ENCODE measurements around the gene UBE3A. TPM values are rescaled to one million over a fixed set of nuclear protein-coding genes. Genes with fewer than 3 reads are reported as not detected.

The UBE3A gene
- total RNA-seq (100 to 1,000 TPM in 5 of 7 donors, 10 to 100 TPM in 2; 89.3 to 111 (median 108) TPM), polyA plus RNA-seq (10 to 100 TPM; 12.2 to 15.3 (median 14.4) TPM)
- long read RNA-seq, donor 1, full-length matches to known transcripts, result 2 of 2 reads
- long read RNA-seq, donor 1, partial matches to known transcripts, result 0 of 2 reads
- long read RNA-seq, donor 1, other reads (novel, unspliced or antisense), result 0 of 2 reads
- long read RNA-seq, donor 2, full-length matches to known transcripts, result 3 of 3 reads
- long read RNA-seq, donor 2, partial matches to known transcripts, result 0 of 3 reads
- long read RNA-seq, donor 2, other reads (novel, unspliced or antisense), result 0 of 3 reads

DNA sequence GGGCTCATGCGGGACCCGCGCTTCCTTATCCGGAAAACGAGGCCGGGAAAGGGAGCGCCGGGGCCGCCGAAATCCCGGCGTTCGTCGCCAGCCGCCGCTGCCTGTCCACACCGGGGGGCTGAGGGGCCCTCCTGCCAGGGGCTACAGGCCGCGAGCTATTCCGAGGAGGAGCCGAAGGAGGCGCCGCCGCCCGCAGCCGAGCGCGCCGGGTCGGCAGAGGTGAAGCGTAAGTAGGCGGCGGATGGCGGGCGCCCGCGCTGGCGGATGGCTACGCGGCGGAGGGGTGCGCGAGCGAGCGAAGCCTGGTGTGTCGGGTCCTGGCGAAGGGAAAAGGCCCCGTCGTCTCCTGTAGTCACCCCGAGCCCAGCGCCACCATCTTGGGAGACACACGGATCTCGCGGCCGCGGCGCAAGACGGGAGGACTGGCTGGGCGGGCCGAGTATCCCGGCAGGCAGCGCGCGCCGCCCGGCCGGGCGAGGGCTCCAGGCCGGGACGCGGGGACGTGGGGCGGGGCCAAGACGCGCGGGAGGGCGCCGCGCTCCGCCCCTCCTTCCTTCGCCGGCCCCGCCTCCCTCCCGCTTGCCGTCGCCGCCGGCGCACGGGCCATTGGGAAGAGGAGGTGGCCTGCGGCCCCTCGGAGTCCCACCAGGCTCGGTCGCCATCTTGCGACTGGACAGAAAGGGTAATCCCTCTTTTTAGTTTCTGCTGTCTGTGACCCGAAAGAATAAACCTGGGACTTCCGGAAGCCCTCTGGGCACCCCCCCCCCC is at the start of gene UBE3A:
TSS of gene UBE3A (minus strand) at position 424 of the 768 bp plus-strand sequence. CDS start 29,917 bp downstream, outside the sequence.
- Histone ChIP-seq H3K27me3 (replicated peaks in 1 of 7) (no peaks in the 10 kb centered on the region), H3K4me3 (peak within 1 kb of the TSS; percentile 65 to 99 (median 92)), H3K36me3 (no peaks in the 10 kb centered on the region), H3K27ac (peak within 1 kb of the TSS; percentile 92 to 99 (median 97)), H3K4me1 (peaks cover 12 to 54% (median 42%) of the 10 kb centered on the region in 6 donors), H3K9me3 (no peaks in the 10 kb centered on the region)
- DNase-seq, result peak; percentile 97
- 0 to 1% (median 0%) methylated on average over 25 to 97 of the region's 97 CpGs for WGBS, 5 donors
- TF ChIP-seq, protein P1, sequence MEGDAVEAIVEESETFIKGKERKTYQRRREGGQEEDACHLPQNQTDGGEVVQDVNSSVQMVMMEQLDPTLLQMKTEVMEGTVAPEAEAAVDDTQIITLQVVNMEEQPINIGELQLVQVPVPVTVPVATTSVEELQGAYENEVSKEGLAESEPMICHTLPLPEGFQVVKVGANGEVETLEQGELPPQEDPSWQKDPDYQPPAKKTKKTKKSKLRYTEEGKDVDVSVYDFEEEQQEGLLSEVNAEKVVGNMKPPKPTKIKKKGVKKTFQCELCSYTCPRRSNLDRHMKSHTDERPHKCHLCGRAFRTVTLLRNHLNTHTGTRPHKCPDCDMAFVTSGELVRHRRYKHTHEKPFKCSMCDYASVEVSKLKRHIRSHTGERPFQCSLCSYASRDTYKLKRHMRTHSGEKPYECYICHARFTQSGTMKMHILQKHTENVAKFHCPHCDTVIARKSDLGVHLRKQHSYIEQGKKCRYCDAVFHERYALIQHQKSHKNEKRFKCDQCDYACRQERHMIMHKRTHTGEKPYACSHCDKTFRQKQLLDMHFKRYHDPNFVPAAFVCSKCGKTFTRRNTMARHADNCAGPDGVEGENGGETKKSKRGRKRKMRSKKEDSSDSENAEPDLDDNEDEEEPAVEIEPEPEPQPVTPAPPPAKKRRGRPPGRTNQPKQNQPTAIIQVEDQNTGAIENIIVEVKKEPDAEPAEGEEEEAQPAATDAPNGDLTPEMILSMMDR (IDR thresholded peaks at IDR 0.05 in 8 of 11, conservative IDR thresholded peaks at IDR 0.05 in 3 of 11), result peak in 2 of 11 experiments; percentile 8 to 11
- TF ChIP-seq POLR2A (IDR thresholded peaks at IDR 0.05) (peak in 1 of 3 donors; percentile 68), POLR2AphosphoS5 (IDR thresholded peaks at IDR 0.05) (peak; percentile 94 to 96 (median 95))
- intact Hi-C loops (cut with DNase I; ENCODE audit: low total_unique reads), result no loop called here

DNA sequence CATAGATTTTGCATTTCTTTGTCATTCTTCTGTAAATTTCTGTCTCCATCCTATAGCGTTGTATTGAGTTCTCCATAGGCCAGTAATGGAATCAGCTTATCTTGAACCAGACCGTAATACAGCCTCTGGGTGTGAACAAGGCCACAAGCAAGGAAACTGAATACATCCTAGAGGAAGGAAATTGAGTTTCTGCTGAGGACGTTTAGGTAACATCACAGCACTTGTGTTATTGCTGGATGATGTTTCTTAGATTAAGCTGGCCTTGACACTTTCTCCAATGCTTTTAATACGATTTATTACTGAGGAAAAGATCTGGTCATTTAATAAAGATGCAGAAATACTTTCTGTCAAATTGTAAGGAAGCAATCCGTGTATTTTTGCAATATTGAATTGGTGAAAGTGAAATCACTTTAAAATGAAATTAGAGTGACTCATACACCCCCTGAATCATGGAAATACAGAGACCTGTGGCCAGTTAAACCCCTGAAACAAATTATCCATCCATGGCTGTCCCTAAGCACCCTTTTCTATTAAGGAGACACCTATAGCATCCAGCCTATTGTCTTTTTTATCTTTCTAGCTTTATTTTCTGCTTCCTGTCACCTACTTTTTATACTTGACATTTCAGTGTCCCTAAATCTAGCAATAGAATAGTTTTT is 48.5 kb upstream of the UBE3A start:
- H3K27ac ChIP-seq, result peak overlapping the region in 1 of 8 donors; percentile 25
- WGBS, 5 donors, result 44 to 52% (median 48%) methylated on average over 5 of the region's 5 CpGs
- H3K9me3 ChIP-seq, result peaks cover 0 to 54% (median 44%) of the 10 kb centered on the region in 8 donors
- H3K27me3 ChIP-seq (replicated peaks in 1 of 7), result no peaks in the 10 kb centered on the region
- H3K4me1 ChIP-seq, result no peaks in the 10 kb centered on the region
- TF ChIP-seq, protein P1 (IDR thresholded peaks at IDR 0.05 in 8 of 11, conservative IDR thresholded peaks at IDR 0.05 in 3 of 11), result no peak
- TF ChIP-seq POLR2A (IDR thresholded peaks at IDR 0.05), result no peak
- TF ChIP-seq POLR2AphosphoS5 (IDR thresholded peaks at IDR 0.05), result no peak
- no peak overlapping the region for H3K4me3 ChIP-seq
- no peak for DNase-seq
- intact Hi-C loops (cut with DNase I; ENCODE audit: low total_unique reads), result no loop called here
- no peaks in the 10 kb centered on the region for H3K36me3 ChIP-seq

DNA sequence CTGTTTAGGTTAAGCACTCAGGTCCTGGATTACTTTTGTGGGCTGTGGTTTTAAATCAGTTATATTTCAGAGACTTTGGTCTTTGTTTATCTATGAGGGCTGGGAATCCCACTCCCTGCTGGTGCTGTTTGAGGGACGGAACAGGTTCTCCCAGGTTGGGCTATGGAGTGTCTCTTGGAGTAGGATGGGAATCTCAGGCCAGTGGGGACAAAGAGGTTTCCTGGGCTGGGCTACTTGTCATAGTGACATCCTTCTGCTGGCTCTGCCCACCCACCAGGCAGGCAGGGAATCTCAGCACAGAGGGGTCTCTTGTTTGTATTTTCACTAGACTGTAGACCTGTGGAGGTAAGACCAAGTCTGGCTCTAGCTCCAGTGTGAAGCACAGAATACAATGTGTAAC is 47.2 kb upstream of the UBE3A start:
- WGBS, 5 donors, result 85 to 100% (median 92%) methylated on average over 1 of the region's 1 CpG
- Histone ChIP-seq H3K27me3 (replicated peaks in 1 of 7) (no peaks in the 10 kb centered on the region), H3K4me3 (no peak overlapping the region), H3K4me1 (peaks cover 0 to 7% (median 0%) of the 10 kb centered on the region in 6 donors), H3K27ac (no peak overlapping the region), H3K36me3 (no peaks in the 10 kb centered on the region), H3K9me3 (peaks cover 0 to 41% (median 32%) of the 10 kb centered on the region in 8 donors)
- DNase-seq, result no peak
- intact Hi-C loops (cut with DNase I; ENCODE audit: low total_unique reads), result no loop called here
- TF ChIP-seq POLR2AphosphoS5 (IDR thresholded peaks at IDR 0.05), result no peak

DNA sequence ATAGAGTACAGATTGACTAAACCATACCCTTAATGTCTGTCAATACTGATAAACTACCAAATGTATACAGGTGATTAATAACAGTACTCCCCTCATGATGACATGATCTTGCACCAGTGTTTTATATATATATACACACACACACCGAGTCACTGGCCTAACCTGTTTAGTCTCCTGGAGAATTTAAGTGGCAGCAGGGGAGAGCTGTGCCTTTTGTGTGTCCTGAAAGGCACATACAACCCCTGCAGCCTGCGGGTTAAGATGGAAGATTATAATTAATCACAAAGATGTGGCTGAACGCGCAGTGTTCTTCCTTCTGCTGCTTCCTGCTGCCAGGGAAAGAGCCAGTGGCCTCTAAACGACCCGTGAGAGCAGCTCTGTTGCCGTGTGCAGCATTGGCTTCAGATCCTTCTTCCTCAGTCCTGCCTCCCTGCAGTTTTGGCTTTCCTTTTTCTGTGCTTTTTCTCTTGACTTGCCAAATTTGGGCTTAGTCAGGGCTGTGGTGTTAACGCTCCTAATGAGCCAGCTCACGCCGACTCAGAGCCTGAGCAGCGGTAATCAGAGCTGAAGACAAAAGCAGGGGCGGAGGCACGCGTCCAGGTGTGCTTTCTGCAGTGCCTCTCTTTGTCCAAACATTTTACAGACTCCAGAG is 42.5 kb upstream of the UBE3A start:
- intact Hi-C loops (cut with DNase I; ENCODE audit: low total_unique reads), result no loop called here
- 20 to 30% (median 27%) methylated on average over 14 of the region's 14 CpGs for WGBS, 5 donors
- H3K27me3 ChIP-seq (replicated peaks in 1 of 7), result no peaks in the 10 kb centered on the region
- no peaks in the 10 kb centered on the region for H3K36me3 ChIP-seq
- H3K4me1 ChIP-seq, result peaks cover 0 to 7% (median 0%) of the 10 kb centered on the region in 6 donors
- no peak for DNase-seq
- H3K9me3 ChIP-seq, result peaks cover 0 to 6% (median 0%) of the 10 kb centered on the region in 8 donors
- H3K27ac ChIP-seq, result no peak overlapping the region
- TF ChIP-seq, protein P1 (IDR thresholded peaks at IDR 0.05 in 8 of 11, conservative IDR thresholded peaks at IDR 0.05 in 3 of 11), result no peak
- no peak for TF ChIP-seq POLR2AphosphoS5 (IDR thresholded peaks at IDR 0.05)
- TF ChIP-seq POLR2A (IDR thresholded peaks at IDR 0.05), result no peak
- H3K4me3 ChIP-seq, result peak overlapping the region in 1 of 8 donors; percentile 11
